DND-41 (cell line): ENCODE data around the gene NUDT3.

ENCODE experiments used
- ATAC-seq: fragments of 200-7000 bp; cut with Tn5 transposase; 3 replicates; pipeline ENCODE4 v1.9.1; 2021; ENCODE audit warnings: low read depth; ENCODE audit not compliant: insufficient read depth
- DNase-seq: peaks from one replicate; pipeline ENCODE4 v3.0.0-alpha.2; 2020
- H2AFZ ChIP-seq: 2 replicates; pipeline ENCODE4 v1.6.0; 2012; ENCODE audit warnings: low read depth, low read length
- H3K27ac ChIP-seq: 2 replicates; pipeline ENCODE4 v1.5.1; 2012; ENCODE audit warnings: low read length, inconsistent platforms
- H3K27me3 ChIP-seq: fragments of 200-600 bp; sonication (generic); 2 replicates; pipeline ENCODE4 v1.6.0; 2012; ENCODE audit warnings: low read length, mild to moderate bottlenecking, inconsistent platforms; ENCODE audit not compliant: insufficient read depth, poor library complexity
- H3K36me3 ChIP-seq: 2 replicates; pipeline ENCODE4 v1.5.1; 2012; ENCODE audit warnings: low read length, inconsistent platforms; ENCODE audit not compliant: insufficient read depth
- H3K4me1 ChIP-seq: 2 replicates; pipeline ENCODE4 v1.5.1; 2012; ENCODE audit warnings: mild to moderate bottlenecking, low read length; ENCODE audit not compliant: insufficient read depth
- H3K4me2 ChIP-seq: 2 replicates; pipeline ENCODE4 v1.6.0; 2012; ENCODE audit warnings: mild to moderate bottlenecking, moderate library complexity, low read length, inconsistent platforms; ENCODE audit not compliant: insufficient read depth
- H3K4me3 ChIP-seq, 2 experiments: fragments of 200-600 bp in 1 of 2; shearing (Covaris generic) in 1 of 2; 2 replicates each; pipeline ENCODE4 v1.5.1; 2012 to 2016; ENCODE audit warnings: inconsistent platforms in 2 of 2, low read length in 2 of 2, mild to moderate bottlenecking in 2 of 2, low read depth in 1 of 2, moderate library complexity in 1 of 2
- H3K79me2 ChIP-seq: 2 replicates; pipeline ENCODE4 v1.6.0; 2012; ENCODE audit warnings: low read length, inconsistent platforms; ENCODE audit not compliant: insufficient read depth
- H3K9ac ChIP-seq: 2 replicates; pipeline ENCODE4 v1.6.0; 2012; ENCODE audit warnings: low read depth, mild to moderate bottlenecking, inconsistent platforms, low read length, moderate library complexity
- H3K9me3 ChIP-seq: 2 replicates; pipeline ENCODE4 v1.5.1; 2012; ENCODE audit warnings: low read length, moderate library complexity, mild to moderate bottlenecking, inconsistent platforms; ENCODE audit not compliant: insufficient read depth, severe bottlenecking
- H4K20me1 ChIP-seq: 2 replicates; pipeline ENCODE4 v1.6.0; 2012; ENCODE audit warnings: low read length; ENCODE audit not compliant: insufficient read depth
- CTCF ChIP-seq: IDR thresholded peaks from 2 replicates; pipeline ENCODE4 v1.5.1; 2012; ENCODE audit warnings: borderline replicate concordance, low read length, moderate library complexity, mild to moderate bottlenecking; ENCODE audit not compliant: poor library complexity, severe bottlenecking; ENCODE audit errors: extremely low read depth
- EZH2 ChIP-seq: IDR thresholded peaks from 3 replicates; pipeline ENCODE4 v1.6.1; 2012; ENCODE audit warnings: borderline replicate concordance, low read depth, mild to moderate bottlenecking, moderate library complexity, low read length, inconsistent platforms; ENCODE audit not compliant: severe bottlenecking

The NUDT3 gene

GRCh38 chr6:34239500-34239825 is 153.0 kb downstream of the NUDT3 start:
- peaks cover 41% of the 10 kb centered on the region for H3K4me1 ChIP-seq
- H3K9ac ChIP-seq, result peak overlapping the region; percentile 100
- DNase-seq, result no peak
- H3K36me3 ChIP-seq, result peaks cover 64% of the 10 kb centered on the region
- peak overlapping the region; percentile 81 for H3K4me2 ChIP-seq
- peak overlapping the region in 1 of 2 experiments; percentile 72; a peak in 2 of 4 replicates for H3K4me3 ChIP-seq
- TF ChIP-seq CTCF, result no peak
- TF ChIP-seq EZH2, result no peak
- ATAC-seq, result no peak
- no peak overlapping the region for H2AFZ ChIP-seq
- H3K27me3 ChIP-seq, result no peaks in the 10 kb centered on the region
- peaks cover 62% of the 10 kb centered on the region for H3K79me2 ChIP-seq
- H3K27ac ChIP-seq, result peak overlapping the region; percentile 22
- peaks cover 51% of the 10 kb centered on the region for H4K20me1 ChIP-seq
- H3K9me3 ChIP-seq, result no peaks in the 10 kb centered on the region

GRCh38 chr6:34238585-34239499 is 153.6 kb downstream of the NUDT3 start:
- Histone ChIP-seq H3K4me2 (peak overlapping the region; percentile 81), H3K4me1 (peaks cover 41% of the 10 kb centered on the region), H3K9ac (peak overlapping the region; percentile 100), H3K27ac (peak overlapping the region; percentile 87), H4K20me1 (peaks cover 45% of the 10 kb centered on the region), H3K27me3 (no peaks in the 10 kb centered on the region), H3K4me3 (peak overlapping the region; percentile 72 to 99; a peak in 3 of 4 replicates), H2AFZ (peak overlapping the region; percentile 73), H3K36me3 (peaks cover 58% of the 10 kb centered on the region), H3K79me2 (peaks cover 62% of the 10 kb centered on the region), H3K9me3 (no peaks in the 10 kb centered on the region)
- DNase-seq (no peak), ATAC-seq (peak; percentile 13)
- TF ChIP-seq CTCF, result no peak
- no peak for TF ChIP-seq EZH2

- Histone ChIP-seq H3K79me2 (peaks cover 59% of the 10 kb centered on the region), H3K9me3 (no peaks in the 10 kb centered on the region), H3K4me3 (peak overlapping the region; percentile 72 to 99), H2AFZ (peak overlapping the region; percentile 73), H3K36me3 (peaks cover 49% of the 10 kb centered on the region), H3K27ac (peak overlapping the region; percentile 87), H4K20me1 (peaks cover 36% of the 10 kb centered on the region), H3K4me1 (peaks cover 41% of the 10 kb centered on the region), H3K4me2 (peak overlapping the region; percentile 81), H3K9ac (peak overlapping the region; percentile 100), H3K27me3 (no peaks in the 10 kb centered on the region)
- DNase-seq (peak; percentile 87), ATAC-seq (peak; percentile 58)
- peak; percentile 64 for TF ChIP-seq CTCF
- no peak for TF ChIP-seq EZH2
These were observed 154.5 kb downstream of the NUDT3 start for GRCh38 chr6:34237722-34238584.
